ENCODE results near the gene MYH4.

Gene MYH4

GRCh38 chr17:10463402-10463801 lies 6.0 kb downstream of the MYH4 start:
- Histone ChIP-seq H3K36me3 (ENCODE audit: control insufficient read depth, insufficient read depth, low read length) (no peaks in the 10 kb centered on the region), H3K9ac (ENCODE audit: low read depth, low read length) (no peak overlapping the region), H3K4me1 (ENCODE audit: control insufficient read depth, insufficient read depth, low read length) (no peaks in the 10 kb centered on the region), H3K9me3 (ENCODE audit: control insufficient read depth, insufficient read depth, low read length) (no peaks in the 10 kb centered on the region), H3K27me3 (ENCODE audit: control insufficient read depth, insufficient read depth, low read length) (no peaks in the 10 kb centered on the region), H3K4me3 (ENCODE audit: low read depth, low read length) (no peak overlapping the region)

GRCh38 chr17:10460062-10460461 lies 9.3 kb downstream of the MYH4 start:
- Histone ChIP-seq H3K9me3 (ENCODE audit: control insufficient read depth, insufficient read depth, low read length) (no peaks in the 10 kb centered on the region), H3K27me3 (ENCODE audit: control insufficient read depth, insufficient read depth, low read length) (no peaks in the 10 kb centered on the region), H3K9ac (ENCODE audit: low read depth, low read length) (no peak overlapping the region), H3K4me1 (ENCODE audit: control insufficient read depth, insufficient read depth, low read length) (no peaks in the 10 kb centered on the region), H3K4me3 (ENCODE audit: low read depth, low read length) (no peak overlapping the region), H3K36me3 (ENCODE audit: control insufficient read depth, insufficient read depth, low read length) (no peaks in the 10 kb centered on the region)

- Histone ChIP-seq H3K27me3 (ENCODE audit: control insufficient read depth, insufficient read depth, low read length) (no peaks in the 10 kb centered on the region), H3K9ac (ENCODE audit: low read depth, low read length) (no peak overlapping the region), H3K36me3 (ENCODE audit: control insufficient read depth, insufficient read depth, low read length) (no peaks in the 10 kb centered on the region)
Observed at GRCh38 chr17:10458701-10459100, 10.7 kb downstream of the MYH4 start.

GRCh38 chr17:10457952-10458351 lies 11.4 kb downstream of the MYH4 start:
- no peaks in the 10 kb centered on the region for H3K36me3 ChIP-seq (ENCODE audit: control insufficient read depth, insufficient read depth, low read length)
- H3K9me3 ChIP-seq (ENCODE audit: control insufficient read depth, insufficient read depth, low read length) = no peaks in the 10 kb centered on the region
- no peak overlapping the region for H3K9ac ChIP-seq (ENCODE audit: low read depth, low read length)
- H3K4me1 ChIP-seq (ENCODE audit: control insufficient read depth, insufficient read depth, low read length) = no peaks in the 10 kb centered on the region
- H3K4me3 ChIP-seq (ENCODE audit: low read depth, low read length) = no peak overlapping the region
- no peaks in the 10 kb centered on the region for H3K27me3 ChIP-seq (ENCODE audit: control insufficient read depth, insufficient read depth, low read length)

More at GRCh38 chr17:10458701-10459100, 10.7 kb downstream of the MYH4 start:
- Histone ChIP-seq H3K4me1 (ENCODE audit: control insufficient read depth, insufficient read depth, low read length) (no peaks in the 10 kb centered on the region), H3K9me3 (ENCODE audit: control insufficient read depth, insufficient read depth, low read length) (no peaks in the 10 kb centered on the region), H3K4me3 (ENCODE audit: low read depth, low read length) (no peak overlapping the region)

- no peaks in the 10 kb centered on the region for H3K27me3 ChIP-seq (ENCODE audit: control insufficient read depth, insufficient read depth, low read length)
- H3K9me3 ChIP-seq (ENCODE audit: control insufficient read depth, insufficient read depth, low read length) = no peaks in the 10 kb centered on the region
- no peak overlapping the region for H3K4me3 ChIP-seq (ENCODE audit: low read depth, low read length)
- H3K9ac ChIP-seq (ENCODE audit: low read depth, low read length) = no peak overlapping the region
- H3K36me3 ChIP-seq (ENCODE audit: control insufficient read depth, insufficient read depth, low read length) = no peaks in the 10 kb centered on the region
- H3K4me1 ChIP-seq (ENCODE audit: control insufficient read depth, insufficient read depth, low read length) = no peaks in the 10 kb centered on the region
Observed at GRCh38 chr17:10447026-10447931, 22.1 kb downstream of the MYH4 start.

GRCh38 chr17:10439816-10440215 lies 29.5 kb downstream of the MYH4 start:
- H3K4me1 ChIP-seq (ENCODE audit: control insufficient read depth, insufficient read depth, low read length) = no peaks in the 10 kb centered on the region
- no peaks in the 10 kb centered on the region for H3K36me3 ChIP-seq (ENCODE audit: control insufficient read depth, insufficient read depth, low read length)
- H3K9me3 ChIP-seq (ENCODE audit: control insufficient read depth, insufficient read depth, low read length) = no peaks in the 10 kb centered on the region
- no peak overlapping the region for H3K9ac ChIP-seq (ENCODE audit: low read depth, low read length)
- H3K27me3 ChIP-seq (ENCODE audit: control insufficient read depth, insufficient read depth, low read length) = no peaks in the 10 kb centered on the region
- H3K4me3 ChIP-seq (ENCODE audit: low read depth, low read length) = no peak overlapping the region

- Histone ChIP-seq H3K9ac (ENCODE audit: low read depth, low read length) (no peak overlapping the region), H3K9me3 (ENCODE audit: control insufficient read depth, insufficient read depth, low read length) (no peaks in the 10 kb centered on the region), H3K4me1 (ENCODE audit: control insufficient read depth, insufficient read depth, low read length) (no peaks in the 10 kb centered on the region), H3K36me3 (ENCODE audit: control insufficient read depth, insufficient read depth, low read length) (no peaks in the 10 kb centered on the region), H3K4me3 (ENCODE audit: low read depth, low read length) (no peak overlapping the region), H3K27me3 (ENCODE audit: control insufficient read depth, insufficient read depth, low read length) (no peaks in the 10 kb centered on the region)
Observed at GRCh38 chr17:10435096-10435495, 34.3 kb downstream of the MYH4 start.

- Histone ChIP-seq H3K4me3 (ENCODE audit: low read depth, low read length) (no peak overlapping the region), H3K9ac (ENCODE audit: low read depth, low read length) (no peak overlapping the region), H3K27me3 (ENCODE audit: control insufficient read depth, insufficient read depth, low read length) (no peaks in the 10 kb centered on the region), H3K36me3 (ENCODE audit: control insufficient read depth, insufficient read depth, low read length) (no peaks in the 10 kb centered on the region), H3K9me3 (ENCODE audit: control insufficient read depth, insufficient read depth, low read length) (no peaks in the 10 kb centered on the region), H3K4me1 (ENCODE audit: control insufficient read depth, insufficient read depth, low read length) (no peaks in the 10 kb centered on the region)
Observed at GRCh38 chr17:10429421-10430045, 39.8 kb downstream of the MYH4 start.

GRCh38 chr17:10428781-10429180 lies 40.6 kb downstream of the MYH4 start:
- Histone ChIP-seq H3K27me3 (ENCODE audit: control insufficient read depth, insufficient read depth, low read length) (no peaks in the 10 kb centered on the region), H3K9ac (ENCODE audit: low read depth, low read length) (no peak overlapping the region), H3K4me1 (ENCODE audit: control insufficient read depth, insufficient read depth, low read length) (no peaks in the 10 kb centered on the region), H3K36me3 (ENCODE audit: control insufficient read depth, insufficient read depth, low read length) (no peaks in the 10 kb centered on the region), H3K9me3 (ENCODE audit: control insufficient read depth, insufficient read depth, low read length) (no peaks in the 10 kb centered on the region), H3K4me3 (ENCODE audit: low read depth, low read length) (no peak overlapping the region)

GRCh38 chr17:10421900-10422542 lies 47.3 kb downstream of the MYH4 start, which contains the start of gene MYH8:
TSS of gene MYH8 (minus strand) at chr17:10421950. CDS start at chr17:10420227, 1,723 bp downstream.
- Histone ChIP-seq H3K4me3 (ENCODE audit: low read depth, low read length) (no peak within 1 kb of the TSS), H3K4me1 (ENCODE audit: control insufficient read depth, insufficient read depth, low read length) (peaks cover 9% of the 10 kb centered on the region), H3K27me3 (ENCODE audit: control insufficient read depth, insufficient read depth, low read length) (no peaks in the 10 kb centered on the region), H3K9ac (ENCODE audit: low read depth, low read length) (no peak within 1 kb of the TSS), H3K36me3 (ENCODE audit: control insufficient read depth, insufficient read depth, low read length) (no peaks in the 10 kb centered on the region), H3K9me3 (ENCODE audit: control insufficient read depth, insufficient read depth, low read length) (no peaks in the 10 kb centered on the region)

- H3K27me3 ChIP-seq (ENCODE audit: control insufficient read depth, insufficient read depth, low read length) = no peaks in the 10 kb centered on the region
- H3K4me1 ChIP-seq (ENCODE audit: control insufficient read depth, insufficient read depth, low read length) = peaks cover 9% of the 10 kb centered on the region
- no peak overlapping the region for H3K4me3 ChIP-seq (ENCODE audit: low read depth, low read length)
- H3K9ac ChIP-seq (ENCODE audit: low read depth, low read length) = no peak overlapping the region
- H3K36me3 ChIP-seq (ENCODE audit: control insufficient read depth, insufficient read depth, low read length) = no peaks in the 10 kb centered on the region
- H3K9me3 ChIP-seq (ENCODE audit: control insufficient read depth, insufficient read depth, low read length) = no peaks in the 10 kb centered on the region
Observed at GRCh38 chr17:10421211-10421610, 48.1 kb downstream of the MYH4 start.
